ENCODE results near the gene TBX6.
"Not testable (repeated sequence)": the region's sequence is repeated elsewhere in the genome, so short reads cannot be mapped to it uniquely, and the experiment has no call there.

Gene TBX6

GRCh38 chr16:30091474-30092372 is at the start of gene TBX6:
TBX6 (minus strand) TSS chr16:30091924; CDS start chr16:30091193, 731 bp downstream.
- peak; percentile 95 for DNase-seq (ENCODE audit: low spot score)

- DNase-seq (ENCODE audit: low spot score), result no peak
Measured at GRCh38 chr16:30139583-30140481, 48.1 kb upstream of the TBX6 start.

GRCh38 chr16:30137897-30138296 is 46.2 kb upstream of the TBX6 start:
- DNase-seq (ENCODE audit: low spot score), result no peak

GRCh38 chr16:30136971-30137605 is 45.4 kb upstream of the TBX6 start:
- peak; percentile 44 for DNase-seq (ENCODE audit: low spot score)

GRCh38 chr16:30132591-30132990 is 40.9 kb upstream of the TBX6 start:
- DNase-seq (ENCODE audit: low spot score), result no peak

GRCh38 chr16:30131869-30132475 is 40.2 kb upstream of the TBX6 start:
- DNase-seq (ENCODE audit: low spot score), result no peak

- no peak for DNase-seq (ENCODE audit: low spot score)
Measured at GRCh38 chr16:30127993-30128392, 36.3 kb upstream of the TBX6 start.

- DNase-seq (ENCODE audit: low spot score), result not testable (repeated sequence)
Measured at GRCh38 chr16:30125690-30126089, 34.0 kb upstream of the TBX6 start.

GRCh38 chr16:30124985-30125379 is 33.3 kb upstream of the TBX6 start:
- DNase-seq (ENCODE audit: low spot score), result no peak

GRCh38 chr16:30122604-30123160 is 31.0 kb upstream of the TBX6 start:
- no peak for DNase-seq (ENCODE audit: low spot score)

- peak; percentile 35 for DNase-seq (ENCODE audit: low spot score)
Measured at GRCh38 chr16:30121741-30122571, 30.2 kb upstream of the TBX6 start.

GRCh38 chr16:30120340-30121105 is 28.8 kb upstream of the TBX6 start:
- no peak for DNase-seq (ENCODE audit: low spot score)

GRCh38 chr16:30119428-30119827 is 27.7 kb upstream of the TBX6 start:
- DNase-seq (ENCODE audit: low spot score), result no peak

GRCh38 chr16:30117768-30118167 is 26.0 kb upstream of the TBX6 start:
- no peak for DNase-seq (ENCODE audit: low spot score)

GRCh38 chr16:30116291-30117207 is 24.8 kb upstream of the TBX6 start:
- no peak for DNase-seq (ENCODE audit: low spot score)

- no peak for DNase-seq (ENCODE audit: low spot score)
Measured at GRCh38 chr16:30115238-30115637, 23.5 kb upstream of the TBX6 start.

- DNase-seq (ENCODE audit: low spot score), result not testable (repeated sequence)
Measured at GRCh38 chr16:30114833-30115232, 23.1 kb upstream of the TBX6 start.

GRCh38 chr16:30114411-30114810 is 22.7 kb upstream of the TBX6 start:
- no peak for DNase-seq (ENCODE audit: low spot score)

All from Ammon's horn (tissue), 1 donor.